ENCODE measurements around the gene ARHGAP23. TPM values are rescaled to one million over a fixed set of nuclear protein-coding genes. Genes with fewer than 3 reads are reported as not detected.

ARHGAP23 gene
- polyA plus RNA-seq, 3 donors: 0.03 to 0.21 (median 0.09) TPM

DNA sequence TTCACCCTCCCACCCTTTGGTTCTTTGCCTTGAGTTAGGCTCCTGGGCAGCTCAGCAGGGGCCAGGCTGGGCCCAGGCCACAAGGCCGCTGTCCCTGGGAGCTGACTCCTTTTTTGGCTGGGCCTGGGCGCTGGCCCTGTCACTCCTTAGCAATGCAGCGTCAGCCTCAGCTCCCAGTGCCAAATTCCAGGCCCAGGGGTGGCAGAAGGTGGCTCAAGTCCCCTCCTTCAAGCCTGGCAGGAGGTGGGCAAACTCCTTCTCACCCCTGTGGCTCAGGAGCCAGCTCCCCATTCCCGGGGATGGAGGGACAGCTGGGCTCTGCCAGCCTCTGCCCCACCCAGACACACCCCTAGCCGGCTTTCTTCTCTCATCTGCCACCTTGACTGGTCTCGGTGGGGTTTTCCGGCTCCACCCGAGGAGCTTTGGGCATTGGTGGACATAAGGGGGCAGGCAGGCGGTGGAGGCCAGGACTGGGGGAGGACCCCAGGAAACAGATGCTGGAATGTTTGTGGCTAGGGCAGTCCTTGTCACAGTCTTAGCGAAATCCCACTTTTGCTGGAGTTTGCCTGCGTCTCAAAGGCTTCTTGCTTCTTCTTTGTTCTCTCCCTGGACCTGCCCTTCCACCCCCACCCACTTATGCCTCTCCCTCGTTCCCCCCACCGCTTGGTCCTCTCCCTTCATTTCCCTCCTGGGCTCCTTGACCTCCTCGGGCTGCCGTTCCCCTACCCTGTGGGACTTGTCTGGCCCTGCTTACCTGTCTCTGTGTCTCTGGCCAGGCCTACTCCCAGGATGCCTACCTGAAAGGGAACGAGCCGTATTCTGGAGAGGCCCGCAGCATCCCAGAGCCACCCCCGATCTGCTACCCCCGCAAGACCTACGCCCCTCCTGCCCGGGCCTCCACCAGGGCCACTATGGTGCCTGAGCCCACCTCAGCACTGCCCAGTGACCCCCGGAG is 37.4 kb downstream of the ARHGAP23 start:
- no peaks in the 10 kb centered on the region for H3K27me3 ChIP-seq (ENCODE audit: control insufficient read depth in 2 of 2, insufficient read depth in 2 of 2, low read length in 2 of 2)
- DNase-seq: no peak
- whole genome bisulfite sequencing (ENCODE audit: insufficient coverage): 94% methylated on average over 22 of the region's 23 CpGs
- no peaks in the 10 kb centered on the region for H4K20me1 ChIP-seq (ENCODE audit: insufficient read depth, low read length)
- no peak overlapping the region for H3K4me2 ChIP-seq (replicated peaks; ENCODE audit: extremely low read depth, low read length, poor library complexity, severe bottlenecking)
- H3K9ac ChIP-seq (ENCODE audit: insufficient read depth, low read length, poor library complexity, severe bottlenecking): no peak overlapping the region
- no peak overlapping the region for H3K27ac ChIP-seq (ENCODE audit: low read depth in 1 of 2, low read length in 2 of 2)
- H2AFZ ChIP-seq (ENCODE audit: insufficient read depth, low read depth, low read length, poor library complexity, severe bottlenecking): no peak overlapping the region
- H3K27me3 Mint-ChIP-seq (ENCODE audit: low read depth in 3 of 3): peaks cover 0 to 4% (median 0%) of the 10 kb centered on the region in 3 donors
- no peaks in the 10 kb centered on the region for H3K36me3 ChIP-seq (replicated peaks in 1 of 2; ENCODE audit: control insufficient read depth in 1 of 2, insufficient read depth in 2 of 2, low read length in 2 of 2)
- intact Hi-C loops (cut with micrococcal nuclease): no loop called here
- no peaks in the 10 kb centered on the region for H3K79me2 ChIP-seq (ENCODE audit: insufficient read depth, low read length)
- no peak overlapping the region for H3K4me3 Mint-ChIP-seq
- peaks cover 13% of the 10 kb centered on the region in 2 donors for H3K36me3 Mint-ChIP-seq
- H3K27ac Mint-ChIP-seq: no peak overlapping the region
- H3K9me3 ChIP-seq (replicated peaks in 1 of 2; ENCODE audit: control insufficient read depth in 1 of 2, insufficient read depth in 1 of 2, low read length in 2 of 2): no peaks in the 10 kb centered on the region
- TF ChIP-seq, protein P1, sequence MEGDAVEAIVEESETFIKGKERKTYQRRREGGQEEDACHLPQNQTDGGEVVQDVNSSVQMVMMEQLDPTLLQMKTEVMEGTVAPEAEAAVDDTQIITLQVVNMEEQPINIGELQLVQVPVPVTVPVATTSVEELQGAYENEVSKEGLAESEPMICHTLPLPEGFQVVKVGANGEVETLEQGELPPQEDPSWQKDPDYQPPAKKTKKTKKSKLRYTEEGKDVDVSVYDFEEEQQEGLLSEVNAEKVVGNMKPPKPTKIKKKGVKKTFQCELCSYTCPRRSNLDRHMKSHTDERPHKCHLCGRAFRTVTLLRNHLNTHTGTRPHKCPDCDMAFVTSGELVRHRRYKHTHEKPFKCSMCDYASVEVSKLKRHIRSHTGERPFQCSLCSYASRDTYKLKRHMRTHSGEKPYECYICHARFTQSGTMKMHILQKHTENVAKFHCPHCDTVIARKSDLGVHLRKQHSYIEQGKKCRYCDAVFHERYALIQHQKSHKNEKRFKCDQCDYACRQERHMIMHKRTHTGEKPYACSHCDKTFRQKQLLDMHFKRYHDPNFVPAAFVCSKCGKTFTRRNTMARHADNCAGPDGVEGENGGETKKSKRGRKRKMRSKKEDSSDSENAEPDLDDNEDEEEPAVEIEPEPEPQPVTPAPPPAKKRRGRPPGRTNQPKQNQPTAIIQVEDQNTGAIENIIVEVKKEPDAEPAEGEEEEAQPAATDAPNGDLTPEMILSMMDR (IDR thresholded peaks at IDR 0.05): no peak
- no peaks in the 10 kb centered on the region for H3K4me1 ChIP-seq (ENCODE audit: control insufficient read depth in 1 of 2, insufficient read depth in 2 of 2, low read length in 2 of 2)
- H3K4me1 Mint-ChIP-seq: no peaks in the 10 kb centered on the region
- H3K4me3 ChIP-seq (replicated peaks in 1 of 3; ENCODE audit: low read depth in 2 of 3, low read length in 3 of 3): no peak overlapping the region
- no peaks in the 10 kb centered on the region for H3K9me3 Mint-ChIP-seq

DNA sequence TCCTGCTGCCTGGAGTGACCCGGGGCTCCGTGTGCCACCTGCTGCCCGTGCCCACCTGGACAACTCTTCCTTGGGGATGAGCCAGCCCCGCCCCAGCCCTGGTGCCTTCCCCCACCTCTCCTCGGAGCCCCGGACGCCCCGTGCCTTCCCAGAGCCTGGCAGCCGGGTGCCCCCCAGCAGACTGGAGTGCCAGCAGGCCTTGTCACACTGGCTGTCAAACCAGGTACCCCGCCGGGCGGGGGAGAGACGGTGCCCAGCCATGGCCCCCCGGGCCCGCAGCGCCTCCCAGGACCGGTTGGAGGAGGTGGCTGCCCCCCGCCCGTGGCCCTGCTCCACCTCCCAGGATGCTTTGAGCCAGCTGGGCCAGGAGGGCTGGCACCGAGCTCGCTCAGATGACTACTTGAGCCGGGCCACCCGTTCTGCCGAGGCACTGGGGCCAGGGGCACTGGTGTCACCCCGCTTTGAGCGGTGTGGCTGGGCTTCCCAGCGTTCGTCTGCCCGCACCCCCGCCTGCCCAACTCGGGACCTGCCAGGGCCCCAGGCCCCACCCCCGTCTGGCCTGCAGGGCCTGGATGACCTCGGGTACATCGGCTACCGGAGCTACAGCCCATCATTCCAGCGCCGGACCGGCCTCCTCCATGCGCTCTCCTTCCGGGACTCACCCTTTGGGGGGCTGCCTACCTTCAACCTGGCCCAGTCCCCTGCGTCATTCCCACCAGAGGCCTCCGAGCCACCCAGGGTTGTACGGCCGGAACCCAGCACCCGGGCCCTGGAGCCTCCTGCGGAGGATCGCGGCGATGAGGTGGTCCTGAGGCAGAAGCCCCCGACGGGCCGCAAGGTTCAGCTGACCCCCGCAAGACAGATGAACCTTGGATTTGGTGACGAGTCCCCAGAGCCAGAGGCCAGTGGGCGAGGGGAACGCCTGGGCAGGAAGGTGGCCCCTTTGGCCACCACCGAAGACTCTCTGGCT is 38.4 kb downstream of the ARHGAP23 start:
- no peak for DNase-seq
- Histone ChIP-seq H3K36me3 (replicated peaks in 1 of 2; ENCODE audit: control insufficient read depth in 1 of 2, insufficient read depth in 2 of 2, low read length in 2 of 2) (no peaks in the 10 kb centered on the region), H3K27me3 (ENCODE audit: control insufficient read depth in 2 of 2, insufficient read depth in 2 of 2, low read length in 2 of 2) (no peaks in the 10 kb centered on the region), H4K20me1 (ENCODE audit: insufficient read depth, low read length) (no peaks in the 10 kb centered on the region), H2AFZ (ENCODE audit: insufficient read depth, low read depth, low read length, poor library complexity, severe bottlenecking) (no peak overlapping the region), H3K9ac (ENCODE audit: insufficient read depth, low read length, poor library complexity, severe bottlenecking) (no peak overlapping the region), H3K4me1 (ENCODE audit: control insufficient read depth in 1 of 2, insufficient read depth in 2 of 2, low read length in 2 of 2) (no peaks in the 10 kb centered on the region), H3K9me3 (replicated peaks in 1 of 2; ENCODE audit: control insufficient read depth in 1 of 2, insufficient read depth in 1 of 2, low read length in 2 of 2) (no peaks in the 10 kb centered on the region), H3K4me2 (replicated peaks; ENCODE audit: extremely low read depth, low read length, poor library complexity, severe bottlenecking) (no peak overlapping the region), H3K79me2 (ENCODE audit: insufficient read depth, low read length) (no peaks in the 10 kb centered on the region), H3K27ac (ENCODE audit: low read depth in 1 of 2, low read length in 2 of 2) (no peak overlapping the region), H3K4me3 (replicated peaks in 1 of 3; ENCODE audit: low read depth in 2 of 3, low read length in 3 of 3) (no peak overlapping the region)
- no peaks in the 10 kb centered on the region for H3K4me1 Mint-ChIP-seq
- peaks cover 13% of the 10 kb centered on the region in 2 donors for H3K36me3 Mint-ChIP-seq
- peaks cover 0 to 2% (median 0%) of the 10 kb centered on the region in 3 donors for H3K27me3 Mint-ChIP-seq (ENCODE audit: low read depth in 3 of 3)
- H3K4me3 Mint-ChIP-seq: no peak overlapping the region
- WGBS (ENCODE audit: insufficient coverage): 97% methylated on average over 54 of the region's 57 CpGs
- no peaks in the 10 kb centered on the region for H3K9me3 Mint-ChIP-seq
- no peak overlapping the region for H3K27ac Mint-ChIP-seq
- intact Hi-C loops (cut with micrococcal nuclease): no loop called here
- TF ChIP-seq, protein P1 (IDR thresholded peaks at IDR 0.05): no peak
